GM23338 (cell line): ENCODE data around the gene C22orf23. TPM values are rescaled to one million over a fixed set of nuclear protein-coding genes. Genes with fewer than 3 reads are reported as not detected.
A peak's percentile ranks its signal among the peaks of the same experiment; 100 is the strongest.

Source experiments
- ATAC-seq: fragments of 200-7000 bp; cut with Tn5 transposase; 3 replicates; pipeline ENCODE4 v1.9.1; 2020
- DNase-seq: peaks from one replicate; pipeline ENCODE4 v3.0.0-alpha.2; 2015; ENCODE audit warnings: low spot score
- H2AFZ ChIP-seq: fragments of 200-600 bp; sonication (generic); 2 replicates; pipeline ENCODE4 v1.8.0; 2016; ENCODE audit warnings: antibody characterized with exemption, mild to moderate bottlenecking, moderate library complexity
- H3F3A ChIP-seq: fragments of 200-600 bp; sonication (generic); replicated peaks from 2 replicates; pipeline ENCODE4 v1.8.0; 2017; ENCODE audit warnings: antibody characterized with exemption, mixed run types, low read depth
- H3K27ac ChIP-seq: fragments of 200-600 bp; sonication (generic); 2 replicates; pipeline ENCODE4 v1.6.1; 2016; ENCODE audit warnings: low read depth
- H3K27me3 ChIP-seq: fragments of 200-600 bp; sonication (generic); 2 replicates; pipeline ENCODE4 v1.8.0; 2016; ENCODE audit warnings: mild to moderate bottlenecking, mixed run types, moderate library complexity; ENCODE audit not compliant: insufficient read depth
- H3K36me3 ChIP-seq: fragments of 200-600 bp; sonication (generic); 2 replicates; pipeline ENCODE4 v1.8.0; 2016; ENCODE audit warnings: mild to moderate bottlenecking; ENCODE audit not compliant: insufficient read depth
- H3K4me1 ChIP-seq: fragments of 200-600 bp; sonication (generic); 2 replicates; pipeline ENCODE4 v1.8.0; 2016; ENCODE audit warnings: mild to moderate bottlenecking, moderate library complexity; ENCODE audit not compliant: insufficient read depth
- H3K4me2 ChIP-seq: fragments of 200-600 bp; sonication (generic); 2 replicates; pipeline ENCODE4 v1.7.1; 2017; ENCODE audit warnings: mixed run types
- H3K4me3 ChIP-seq: fragments of 200-600 bp; sonication (generic); 2 replicates; pipeline ENCODE4 v1.6.1; 2016; ENCODE audit warnings: mixed run types
- H3K79me2 ChIP-seq: fragments of 200-600 bp; sonication (generic); replicated peaks from 2 replicates; pipeline ENCODE4 v1.8.0; 2017; ENCODE audit warnings: mild to moderate bottlenecking; ENCODE audit not compliant: insufficient read depth
- H3K9me2 ChIP-seq: fragments of 200-600 bp; sonication (generic); 2 replicates; pipeline ENCODE4 v1.8.0; 2017; ENCODE audit not compliant: insufficient read depth
- H4K20me1 ChIP-seq: fragments of 200-600 bp; sonication (generic); replicated peaks from 2 replicates; pipeline ENCODE4 v1.8.0; 2017; ENCODE audit warnings: mild to moderate bottlenecking; ENCODE audit not compliant: insufficient read depth
- H3K27ac Mint-ChIP-seq: 2 replicates; pipeline ENCODE4 v1.8.0; 2020; ENCODE audit warnings: inconsistent platforms, mild to moderate bottlenecking, moderate library complexity, mixed read lengths
- H3K27me3 Mint-ChIP-seq: 3 replicates; pipeline ENCODE4 v1.8.0; 2022; ENCODE audit warnings: low read depth, mild to moderate bottlenecking, moderate library complexity, mixed read lengths, inconsistent platforms; ENCODE audit not compliant: insufficient read depth, poor library complexity
- H3K36me3 Mint-ChIP-seq: 3 replicates; pipeline ENCODE4 v1.8.0; 2021; ENCODE audit warnings: low read depth, mild to moderate bottlenecking, inconsistent platforms, moderate library complexity, mixed read lengths
- H3K4me1 Mint-ChIP-seq: 3 replicates; pipeline ENCODE4 v1.8.0; 2020; ENCODE audit warnings: mild to moderate bottlenecking, inconsistent platforms, mixed read lengths
- H3K4me3 Mint-ChIP-seq: 3 replicates; pipeline ENCODE4 v1.8.0; 2021; ENCODE audit warnings: moderate library complexity, mild to moderate bottlenecking, inconsistent platforms, mixed read lengths
- H3K9me3 Mint-ChIP-seq: 3 replicates; pipeline ENCODE4 v1.8.0; 2020; ENCODE audit warnings: moderate library complexity, mild to moderate bottlenecking, inconsistent platforms, mixed read lengths
- CREB1 ChIP-seq: fragments of 250-450 bp; sonication (Bioruptor Pico); IDR thresholded peaks from 2 replicates; pipeline ENCODE4 v1.5.0; 2020; ENCODE audit warnings: low read depth, mild to moderate bottlenecking, moderate library complexity
- CTCF ChIP-seq, 2 experiments: fragments of 200-600 bp in 1 of 2; sonication (generic) in 1 of 2; conservative IDR thresholded peaks; 2 replicates each; pipeline versions ENCODE4 v1.5.1 to v1.6.1; 2016 to 2017; ENCODE audit warnings: antibody characterized with exemption in 2 of 2, low read depth in 2 of 2, mild to moderate bottlenecking in 2 of 2, moderate library complexity in 1 of 2
- EZH2phosphoT487 ChIP-seq: fragments of 200-600 bp; sonication (generic); IDR thresholded peaks from one replicate; pipeline ENCODE4 v1.8.1; 2018; ENCODE audit warnings: antibody characterized with exemption; ENCODE audit not compliant: unreplicated experiment
- NANOG ChIP-seq: IDR thresholded peaks from 2 replicates; pipeline ENCODE4 v1.6.1; 2016; ENCODE audit warnings: antibody characterized with exemption, borderline replicate concordance
- POLR2AphosphoS5 ChIP-seq: IDR thresholded peaks from 2 replicates; pipeline ENCODE4 v1.6.1; 2016; ENCODE audit warnings: antibody characterized with exemption, low read depth
- STAT1 ChIP-seq: IDR thresholded peaks from one replicate; pipeline ENCODE4 v1.6.1; 2016; ENCODE audit warnings: antibody characterized with exemption; ENCODE audit not compliant: unreplicated experiment
- ZNF331 ChIP-seq: fragments of 250-450 bp; sonication (Bioruptor Pico); IDR thresholded peaks from 2 replicates; pipeline ENCODE4 v1.5.0; 2020; ENCODE audit warnings: low read depth, mild to moderate bottlenecking, moderate library complexity
- polyA plus RNA-seq: library from polyadenylated mRNA; unstranded; fragments of >200 nt; fragmentation: Nextera tagmentation; extraction: Ambion mirVana; gene quantifications from 2 replicates; pipeline ENCODE4 v1.2.1, GENCODE V29; 2016
- total RNA-seq: library from RNA; depleted of rRNA; stranded (reverse); fragments of >200 nt; shearing (Covaris generic); gene quantifications from 2 replicates; pipeline ENCODE4 v1.2.3, GENCODE V29; 2014
- TF ChIP-seq, protein P1 (sequence below): IDR thresholded peaks from one replicate; pipeline ENCODE4 v1.6.1; 2018; ENCODE audit warnings: antibody characterized with exemption; ENCODE audit not compliant: unreplicated experiment

C22orf23 gene
- total and polyA plus RNA-seq, 2 experiments from 2014 or later: 0.38 TPM; not detected in 1

- peak; percentile 30 for DNase-seq
- peak overlapping the region; percentile 56; the same call in 1 of the 2 replicates for H3K27ac Mint-ChIP-seq
- Histone ChIP-seq H3K27ac (peak overlapping the region; percentile 72; the same call in 1 of the 2 replicates), H3F3A (no peaks in the 10 kb centered on the region), H3K36me3 (peaks cover 5% of the 10 kb centered on the region; the same call in 1 of the 2 replicates), H2AFZ (no peak overlapping the region), H4K20me1 (no peaks in the 10 kb centered on the region; the same call in 1 of the 2 replicates), H3K79me2 (no peaks in the 10 kb centered on the region), H3K4me1 (peaks cover 4% of the 10 kb centered on the region; the same call in 1 of the 2 replicates), H3K4me3 (no peak overlapping the region), H3K4me2 (no peak overlapping the region), H3K27me3 (no peaks in the 10 kb centered on the region), H3K9me2 (no peaks in the 10 kb centered on the region)
- H3K9me3 Mint-ChIP-seq: no peaks in the 10 kb centered on the region
- H3K36me3 Mint-ChIP-seq: peaks cover 18% of the 10 kb centered on the region
- peaks cover 8% of the 10 kb centered on the region; the same call in 1 of the 3 replicates for H3K4me1 Mint-ChIP-seq
- peak; percentile 80 for ATAC-seq
- no peak overlapping the region for H3K4me3 Mint-ChIP-seq
- TF ChIP-seq STAT1 (no peak), CTCF (conservative IDR thresholded peaks at IDR 0.05; ENCODE audit: low read depth in 2 of 2) (peak in 1 of 2 experiments; percentile 39; a peak in 2 of 4 replicates), NANOG (no peak), CREB1 (CRISPR knock-in tag) (no peak)
- peaks cover 9% of the 10 kb centered on the region for H3K27me3 Mint-ChIP-seq
Observed at GRCh38 chr22:37940698-37941376, 12.6 kb downstream of the C22orf23 start.

GRCh38 chr22:37933711-37934376, 19.6 kb downstream of the C22orf23 start:
- Histone ChIP-seq H3K79me2 (no peaks in the 10 kb centered on the region), H3K4me1 (no peaks in the 10 kb centered on the region), H4K20me1 (no peaks in the 10 kb centered on the region; the same call in 1 of the 2 replicates), H3K4me2 (no peak overlapping the region), H3F3A (0 out of 2 replicates have a peak, but pooled peaks cover 7% of the 10 kb centered on the region), H3K27me3 (no peaks in the 10 kb centered on the region), H3K9me2 (no peaks in the 10 kb centered on the region), H2AFZ (no peak overlapping the region), H3K27ac (peak overlapping the region; percentile 72; the same call in 1 of the 2 replicates), H3K36me3 (0 out of 2 replicates have a peak, but pooled peaks cover 5% of the 10 kb centered on the region), H3K4me3 (no peak overlapping the region)
- DNase-seq (peak; percentile 97), ATAC-seq (peak; percentile 98)
- Mint-ChIP-seq H3K9me3 (no peaks in the 10 kb centered on the region), H3K36me3 (peaks cover 17% of the 10 kb centered on the region), H3K27me3 (peaks cover 8% of the 10 kb centered on the region), H3K27ac (peak overlapping the region; percentile 73), H3K4me3 (no peak overlapping the region), H3K4me1 (peaks cover 9% of the 10 kb centered on the region)
- TF ChIP-seq, protein P1, sequence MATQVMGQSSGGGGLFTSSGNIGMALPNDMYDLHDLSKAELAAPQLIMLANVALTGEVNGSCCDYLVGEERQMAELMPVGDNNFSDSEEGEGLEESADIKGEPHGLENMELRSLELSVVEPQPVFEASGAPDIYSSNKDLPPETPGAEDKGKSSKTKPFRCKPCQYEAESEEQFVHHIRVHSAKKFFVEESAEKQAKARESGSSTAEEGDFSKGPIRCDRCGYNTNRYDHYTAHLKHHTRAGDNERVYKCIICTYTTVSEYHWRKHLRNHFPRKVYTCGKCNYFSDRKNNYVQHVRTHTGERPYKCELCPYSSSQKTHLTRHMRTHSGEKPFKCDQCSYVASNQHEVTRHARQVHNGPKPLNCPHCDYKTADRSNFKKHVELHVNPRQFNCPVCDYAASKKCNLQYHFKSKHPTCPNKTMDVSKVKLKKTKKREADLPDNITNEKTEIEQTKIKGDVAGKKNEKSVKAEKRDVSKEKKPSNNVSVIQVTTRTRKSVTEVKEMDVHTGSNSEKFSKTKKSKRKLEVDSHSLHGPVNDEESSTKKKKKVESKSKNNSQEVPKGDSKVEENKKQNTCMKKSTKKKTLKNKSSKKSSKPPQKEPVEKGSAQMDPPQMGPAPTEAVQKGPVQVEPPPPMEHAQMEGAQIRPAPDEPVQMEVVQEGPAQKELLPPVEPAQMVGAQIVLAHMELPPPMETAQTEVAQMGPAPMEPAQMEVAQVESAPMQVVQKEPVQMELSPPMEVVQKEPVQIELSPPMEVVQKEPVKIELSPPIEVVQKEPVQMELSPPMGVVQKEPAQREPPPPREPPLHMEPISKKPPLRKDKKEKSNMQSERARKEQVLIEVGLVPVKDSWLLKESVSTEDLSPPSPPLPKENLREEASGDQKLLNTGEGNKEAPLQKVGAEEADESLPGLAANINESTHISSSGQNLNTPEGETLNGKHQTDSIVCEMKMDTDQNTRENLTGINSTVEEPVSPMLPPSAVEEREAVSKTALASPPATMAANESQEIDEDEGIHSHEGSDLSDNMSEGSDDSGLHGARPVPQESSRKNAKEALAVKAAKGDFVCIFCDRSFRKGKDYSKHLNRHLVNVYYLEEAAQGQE: no peak
- TF ChIP-seq EZH2phosphoT487 (no peak), POLR2AphosphoS5 (no peak), ZNF331 (no peak), CTCF (conservative IDR thresholded peaks at IDR 0.05; ENCODE audit: low read depth in 2 of 2) (peak; percentile 85 to 93), NANOG (no peak), CREB1 (CRISPR knock-in tag) (0 out of 2 replicates have a peak, but pooled peaks have one; percentile 35)
